OCI-LY7 (cell line): Measurements from ENCODE around the gene MYPN. TPM values are rescaled to one million over a fixed set of nuclear protein-coding genes. Genes with fewer than 3 reads are reported as not detected.

Experiments used
- BruUV-seq: library from RNA; stranded (reverse); fragments of 400-500 nt; replicated peaks from 2 replicates; lab custom pipeline; 2021; lab: Mats Ljungman, UMichigan
- CTCF ChIA-PET: fragments of 300-600 bp; sonication (Branson Sonifier 250); formaldehyde crosslinking; loops from one replicate; lab custom pipeline; 2022; ENCODE audit warnings: antibody characterized with exemption; ENCODE audit not compliant: unreplicated experiment; lab: Charles Lee
- POLR2A ChIA-PET: fragments of 300-600 bp; sonication (Branson Sonifier 250); formaldehyde crosslinking; loops from one replicate; lab custom pipeline; 2022; ENCODE audit warnings: antibody characterized with exemption; lab: Charles Lee
- DNase-seq: peaks from one replicate; pipeline ENCODE4 v3.0.0-alpha.2; 2015; ENCODE audit warnings: low spot score
- H2AFZ ChIP-seq: fragments of 200-600 bp; sonication (generic), shearing (Covaris generic); 2 replicates; pipeline ENCODE4 v1.6.1; 2014; ENCODE audit warnings: mild to moderate bottlenecking, antibody characterized with exemption, low read length, moderate library complexity
- H3K27ac ChIP-seq: fragments of 200-600 bp; sonication (generic); 2 replicates; pipeline ENCODE4 v1.5.1; 2014; ENCODE audit warnings: mixed run types, low read depth, mild to moderate bottlenecking, moderate library complexity, low read length, inconsistent platforms; ENCODE audit not compliant: poor library complexity, severe bottlenecking
- H3K36me3 ChIP-seq: fragments of 200-600 bp; sonication (generic); 2 replicates; pipeline ENCODE4 v1.6.1; 2014; ENCODE audit warnings: mild to moderate bottlenecking, antibody characterized with exemption, low read length, moderate library complexity, mixed read lengths; ENCODE audit not compliant: insufficient read depth
- H3K4me1 ChIP-seq: fragments of 200-600 bp; sonication (generic); 2 replicates; pipeline ENCODE4 v1.5.1; 2014; ENCODE audit warnings: mild to moderate bottlenecking, low read length; ENCODE audit not compliant: insufficient read depth, poor library complexity, severe bottlenecking
- H3K4me2 ChIP-seq: fragments of 200-600 bp; sonication (generic); 2 replicates; pipeline ENCODE4 v1.6.1; 2014; ENCODE audit warnings: mild to moderate bottlenecking, low read length
- H3K4me3 ChIP-seq: fragments of 200-600 bp; sonication (generic); 2 replicates; pipeline ENCODE4 v1.5.1; 2014; ENCODE audit warnings: mild to moderate bottlenecking, low read depth, low read length; ENCODE audit not compliant: poor library complexity, severe bottlenecking
- H3K79me2 ChIP-seq: fragments of 200-600 bp; sonication (generic); 2 replicates; pipeline ENCODE4 v1.6.1; 2016; ENCODE audit warnings: low read depth, mild to moderate bottlenecking, low read length, moderate library complexity, mixed read lengths; ENCODE audit not compliant: insufficient read depth
- H3K9me2 ChIP-seq: fragments of 200-600 bp; sonication (generic); 2 replicates; pipeline ENCODE4 v1.6.1; 2016; ENCODE audit warnings: mild to moderate bottlenecking, low read length, mixed read lengths; ENCODE audit not compliant: insufficient read depth
- H3K9me3 ChIP-seq: fragments of 200-600 bp; sonication (generic); 2 replicates; pipeline ENCODE4 v1.6.1; 2014; ENCODE audit warnings: mild to moderate bottlenecking, mixed run types, low read length, mixed read lengths
- H4K20me1 ChIP-seq: fragments of 200-600 bp; sonication (generic); 2 replicates; pipeline ENCODE4 v1.6.1; 2014; ENCODE audit warnings: mild to moderate bottlenecking, antibody characterized with exemption, low read length, moderate library complexity, mixed read lengths; ENCODE audit not compliant: insufficient read depth
- EZH2phosphoT487 ChIP-seq: fragments of 200-600 bp; sonication (generic); IDR thresholded peaks from 2 replicates; pipeline ENCODE4 v1.6.1; 2018; ENCODE audit warnings: low read depth, borderline replicate concordance, mild to moderate bottlenecking, mixed run types, antibody characterized with exemption, low read length, moderate library complexity, mixed read lengths
- intact Hi-C: fragments of 100-400 bp; cut with micrococcal nuclease; formaldehyde crosslinking; loops from one replicate; pipeline ENCODE4 v1.10.0; 2022; ENCODE audit not compliant: unreplicated experiment
- total RNA-seq, 2 experiments: library from RNA; depleted of rRNA in 1 of 2; stranded (reverse); fragments of >200 nt in 1 of 2; shearing (Covaris generic) in 1 of 2; gene quantifications; 2 replicates each; pipeline ENCODE4 v1.2.3, GENCODE V29; 2014 to 2022
- TF ChIP-seq, protein P1 (sequence below): fragments of 200-600 bp; sonication (generic); conservative IDR thresholded peaks from 2 replicates; pipeline ENCODE4 v1.5.1; 2014; ENCODE audit warnings: mild to moderate bottlenecking, antibody characterized with exemption, low read length, moderate library complexity, mixed read lengths

Gene MYPN
- total RNA-seq, 2 experiments from 2014 or later = 0.06 TPM; not detected in 1

DNA sequence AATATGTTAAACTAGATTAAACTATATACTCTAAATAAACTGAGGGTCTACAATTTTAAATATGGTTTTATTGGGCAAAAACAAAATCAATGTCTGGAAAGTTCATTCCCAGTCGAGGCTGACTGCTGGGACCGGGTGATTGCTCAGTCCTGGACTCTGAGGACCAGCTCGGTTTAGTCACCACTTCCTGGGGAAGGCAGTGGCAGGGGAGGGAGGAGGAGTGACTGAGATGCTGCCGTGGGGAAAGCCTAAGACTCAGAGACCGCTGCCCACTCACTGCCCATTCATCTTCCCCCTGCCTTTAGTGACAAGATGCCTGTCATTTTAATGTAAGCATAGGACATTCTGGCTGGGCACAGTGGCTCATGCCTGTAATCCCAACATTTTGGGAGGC, 93.7 kb downstream of the MYPN start:
- ChIA-PET POLR2A (interaction anchor here (0.7 to 1.1 kb wide), 4 partner anchors 16 to 572 kb away, joined by 3 to 4 read pairs (median 4); no protein-coding TSS in a partner anchor), CTCF (no interaction called here)
- Histone ChIP-seq H3K79me2 (no peaks in the 10 kb centered on the region), H3K36me3 (no peaks in the 10 kb centered on the region), H3K4me2 (no peak overlapping the region), H4K20me1 (no peaks in the 10 kb centered on the region), H3K9me2 (no peaks in the 10 kb centered on the region), H3K9me3 (no peaks in the 10 kb centered on the region), H3K27ac (no peak overlapping the region), H2AFZ (no peak overlapping the region), H3K4me1 (no peaks in the 10 kb centered on the region), H3K4me3 (no peak overlapping the region)
- intact Hi-C loops = no loop called here
- no peak for TF ChIP-seq EZH2phosphoT487
- TF ChIP-seq, protein P1, sequence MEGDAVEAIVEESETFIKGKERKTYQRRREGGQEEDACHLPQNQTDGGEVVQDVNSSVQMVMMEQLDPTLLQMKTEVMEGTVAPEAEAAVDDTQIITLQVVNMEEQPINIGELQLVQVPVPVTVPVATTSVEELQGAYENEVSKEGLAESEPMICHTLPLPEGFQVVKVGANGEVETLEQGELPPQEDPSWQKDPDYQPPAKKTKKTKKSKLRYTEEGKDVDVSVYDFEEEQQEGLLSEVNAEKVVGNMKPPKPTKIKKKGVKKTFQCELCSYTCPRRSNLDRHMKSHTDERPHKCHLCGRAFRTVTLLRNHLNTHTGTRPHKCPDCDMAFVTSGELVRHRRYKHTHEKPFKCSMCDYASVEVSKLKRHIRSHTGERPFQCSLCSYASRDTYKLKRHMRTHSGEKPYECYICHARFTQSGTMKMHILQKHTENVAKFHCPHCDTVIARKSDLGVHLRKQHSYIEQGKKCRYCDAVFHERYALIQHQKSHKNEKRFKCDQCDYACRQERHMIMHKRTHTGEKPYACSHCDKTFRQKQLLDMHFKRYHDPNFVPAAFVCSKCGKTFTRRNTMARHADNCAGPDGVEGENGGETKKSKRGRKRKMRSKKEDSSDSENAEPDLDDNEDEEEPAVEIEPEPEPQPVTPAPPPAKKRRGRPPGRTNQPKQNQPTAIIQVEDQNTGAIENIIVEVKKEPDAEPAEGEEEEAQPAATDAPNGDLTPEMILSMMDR = no peak
- DNase-seq = no peak
- BruUV-seq = no TSS peak

DNA sequence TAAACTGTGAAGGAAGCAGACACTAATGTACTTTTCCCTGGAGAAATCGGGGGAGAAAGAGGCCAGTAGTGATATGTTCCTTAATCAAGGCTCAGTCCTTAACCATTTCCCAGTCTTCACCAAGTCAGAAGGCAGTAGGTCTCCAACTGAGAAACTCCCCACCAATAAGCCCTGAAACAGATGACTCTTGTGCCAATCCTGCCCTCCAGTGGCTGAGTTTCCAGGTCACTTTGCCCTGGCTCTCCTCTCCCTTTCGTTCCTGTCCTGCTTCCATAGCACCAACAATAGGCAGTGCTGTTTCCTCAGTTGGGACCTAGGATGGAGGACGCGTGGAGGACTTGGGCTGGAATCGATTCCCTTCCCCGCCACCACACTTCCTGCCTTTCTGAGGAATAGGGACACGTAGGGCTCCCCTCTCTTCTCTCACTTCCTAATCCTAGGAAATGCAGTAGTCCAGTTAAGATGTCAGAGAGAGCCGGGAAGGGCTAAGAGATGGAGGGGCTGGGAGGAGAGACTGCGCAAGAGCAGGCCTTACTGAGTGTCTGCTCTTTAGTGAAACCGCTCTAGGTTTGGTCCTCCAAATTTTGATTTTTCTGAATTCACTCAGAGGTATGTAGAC, 99.2 kb downstream of the MYPN start:
- DNase-seq = peak; percentile 70
- H3K4me3 ChIP-seq = no peak overlapping the region
- CTCF ChIA-PET = interaction anchor here (1.5 kb wide), 1 partner anchor 420 kb away, joined by 4 read pairs; no protein-coding TSS in a partner anchor
- intact Hi-C loops = loop anchor here (1.0 to 2.0 kb wide), 4 partner anchors 94 to 688 kb away; no protein-coding TSS in a partner anchor
- H3K9me3 ChIP-seq = no peaks in the 10 kb centered on the region
- no peaks in the 10 kb centered on the region for H3K79me2 ChIP-seq
- H3K27ac ChIP-seq = no peak overlapping the region
- peak overlapping the region; percentile 46; the same call in 1 of the 2 replicates for H2AFZ ChIP-seq
- H3K36me3 ChIP-seq = no peaks in the 10 kb centered on the region
- no TSS peak for BruUV-seq
- POLR2A ChIA-PET = interaction anchor here (1.2 kb wide), 1 partner anchor 32 kb away, joined by 7 read pairs; no protein-coding TSS in a partner anchor
- no peak for TF ChIP-seq EZH2phosphoT487
- TF ChIP-seq, protein P1 = peak; percentile 79
- no peaks in the 10 kb centered on the region for H4K20me1 ChIP-seq
- H3K9me2 ChIP-seq = no peaks in the 10 kb centered on the region
- H3K4me1 ChIP-seq = peaks cover 18% of the 10 kb centered on the region
- H3K4me2 ChIP-seq = no peak overlapping the region

DNA sequence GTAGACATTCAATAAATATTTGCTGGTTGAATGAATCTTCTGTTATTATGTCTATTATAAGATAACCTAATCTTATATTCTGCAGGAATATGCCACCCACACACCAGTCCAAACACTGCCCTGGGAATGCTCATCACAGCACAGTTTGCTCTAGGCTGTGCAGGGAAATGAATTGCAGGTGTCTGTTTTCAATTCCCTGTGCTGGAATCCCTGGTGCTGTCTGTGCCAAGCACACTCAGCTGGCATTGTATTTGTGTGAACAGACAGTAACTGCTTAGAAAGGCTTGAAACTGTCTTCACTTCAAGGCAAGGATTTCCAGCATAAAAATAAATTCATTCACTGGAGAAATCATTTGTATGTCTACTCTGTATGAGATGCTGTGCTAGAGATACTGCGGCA, 102.4 kb downstream of the MYPN start:
- no peak overlapping the region for H2AFZ ChIP-seq
- no peak overlapping the region for H3K4me2 ChIP-seq
- peaks cover 18% of the 10 kb centered on the region for H3K4me1 ChIP-seq
- no peaks in the 10 kb centered on the region for H3K79me2 ChIP-seq
- no peaks in the 10 kb centered on the region for H4K20me1 ChIP-seq
- H3K27ac ChIP-seq = no peak overlapping the region
- H3K9me3 ChIP-seq = no peaks in the 10 kb centered on the region
- H3K36me3 ChIP-seq = no peaks in the 10 kb centered on the region
- no TSS peak for BruUV-seq
- ChIA-PET CTCF (interaction anchor here (0.6 to 2.2 kb wide), 2 partner anchors 90 to 424 kb away, joined by 3 to 10 read pairs; no protein-coding TSS in a partner anchor), POLR2A (interaction anchor here (0.7 to 6.9 kb wide), 4 partner anchors 19 to 356 kb away, joined by 3 to 75 read pairs (median 6); no protein-coding TSS in a partner anchor)
- no peak for TF ChIP-seq EZH2phosphoT487
- TF ChIP-seq, protein P1 = no peak
- no peak for DNase-seq
- H3K4me3 ChIP-seq = no peak overlapping the region
- intact Hi-C loops = loop anchor here (1.0 kb wide), 2 partner anchors 91 to 137 kb away; no protein-coding TSS in a partner anchor
- no peaks in the 10 kb centered on the region for H3K9me2 ChIP-seq
